H1 (cell line): ENCODE results near the gene PARD3. TPM values are rescaled to one million over a fixed set of nuclear protein-coding genes. Genes with fewer than 3 reads are reported as not detected.

Source experiments
- CTCF ChIA-PET: fragments of 300-600 bp; sonication (Branson Sonifier 250); formaldehyde crosslinking; loops from one replicate; lab custom pipeline; 2021; ENCODE audit not compliant: partially characterized antibody; lab: Charles Lee
- POLR2A ChIA-PET: fragments of 300-600 bp; sonication (Branson Sonifier 250); formaldehyde crosslinking; loops from one replicate; lab custom pipeline; 2021; ENCODE audit warnings: inconsistent platforms; ENCODE audit not compliant: partially characterized antibody; lab: Charles Lee
- DNase-seq, 2 experiments: peaks; one replicate each; pipeline versions ENCODE4 v3.0.0 to v3.0.0-alpha.2; 2010 to 2022; ENCODE audit warnings: low spot score in 2 of 2, low read depth in 1 of 2, mixed read lengths in 1 of 2
- FAIRE-seq: peaks from 2 replicates; lab custom pipeline; 2011; peaks lifted over from hg19 to GRCh38; lab: Jason Lieb, UNC
- H2AFZ ChIP-seq: 2 replicates; pipeline ENCODE4 v1.8.1; 2012; ENCODE audit warnings: low read length, inconsistent platforms
- H2AK5ac ChIP-seq: 2 replicates; pipeline ENCODE4 v1.6.1; 2013; ENCODE audit warnings: low read depth, low read length
- H2BK120ac ChIP-seq: replicated peaks from 2 replicates; pipeline ENCODE3; 2013; ENCODE audit warnings: low read depth, low read length, inconsistent platforms
- H2BK12ac ChIP-seq: 2 replicates; pipeline ENCODE4 v1.6.1; 2013; ENCODE audit warnings: low read depth, low read length
- H2BK15ac ChIP-seq: 2 replicates; pipeline ENCODE4 v1.6.1; 2013; ENCODE audit warnings: low read length
- H2BK20ac ChIP-seq: 2 replicates; pipeline ENCODE4 v1.6.1; 2013; ENCODE audit warnings: low read length
- H2BK5ac ChIP-seq: 2 replicates; pipeline ENCODE4 v1.6.1; 2013; ENCODE audit warnings: low read depth, low read length
- H3K14ac ChIP-seq: 2 replicates; pipeline ENCODE4 v1.6.1; 2013; ENCODE audit warnings: inconsistent platforms; ENCODE audit not compliant: insufficient read length
- H3K18ac ChIP-seq: 2 replicates; pipeline ENCODE4 v1.6.1; 2013; ENCODE audit warnings: low read length; ENCODE audit errors: extremely low read depth
- H3K23ac ChIP-seq: 2 replicates; pipeline ENCODE4 v1.6.1; 2013; ENCODE audit warnings: inconsistent platforms; ENCODE audit not compliant: insufficient read length
- H3K23me2 ChIP-seq: 2 replicates; pipeline ENCODE4 v1.6.1; 2013; ENCODE audit warnings: low read depth, low read length
- H3K27ac ChIP-seq: 2 replicates; pipeline ENCODE4 v1.6.1; 2011; ENCODE audit warnings: low read depth, low read length, inconsistent platforms
- H3K27me3 ChIP-seq, 4 experiments: replicated peaks in 1 of 4; 1 replicate in 1 of 4; 2 replicates in 3 of 4; pipeline versions ENCODE4 v1.6.1 to v1.8.1; 2011 to 2013; ENCODE audit warnings: low read length in 3 of 4, mild to moderate bottlenecking in 3 of 4, inconsistent platforms in 2 of 4, mixed read lengths in 2 of 4, moderate library complexity in 1 of 4; ENCODE audit not compliant: control insufficient read depth in 3 of 4, insufficient read depth in 3 of 4; ENCODE audit errors: extremely low read depth in 1 of 4
- H3K36me3 ChIP-seq, 4 experiments: 2 replicates each; pipeline versions ENCODE4 v1.6.1 to v1.8.1; 2011 to 2013; ENCODE audit warnings: mild to moderate bottlenecking in 4 of 4, low read length in 3 of 4, moderate library complexity in 2 of 4, control low read depth in 1 of 4, inconsistent platforms in 1 of 4; ENCODE audit not compliant: insufficient read depth in 4 of 4, control insufficient read depth in 2 of 4
- H3K4ac ChIP-seq: replicated peaks from 2 replicates; pipeline ENCODE3; 2013; ENCODE audit warnings: low read length, low read depth, mixed read lengths, inconsistent platforms; ENCODE audit not compliant: insufficient read length
- H3K4me1 ChIP-seq, 4 experiments: replicated peaks in 1 of 4; 1 replicate in 1 of 4; 2 replicates in 3 of 4; pipeline versions ENCODE4 v1.6.1 to v1.8.1; 2011 to 2013; ENCODE audit warnings: low read length in 3 of 4, inconsistent platforms in 2 of 4, mixed read lengths in 1 of 4; ENCODE audit not compliant: insufficient read depth in 4 of 4, control insufficient read depth in 3 of 4
- H3K4me2 ChIP-seq, 2 experiments: 2 replicates each; pipeline versions ENCODE4 v1.6.1 to v1.8.1; 2011 to 2013; ENCODE audit warnings: low read depth in 2 of 2, low read length in 2 of 2, control low read depth in 1 of 2, inconsistent platforms in 1 of 2, mild to moderate bottlenecking in 1 of 2; ENCODE audit not compliant: insufficient read depth in 1 of 2
- H3K4me3 ChIP-seq, 4 experiments: fragments of 200-600, 300-600 bp in 1 of 4; sonication (generic), shearing (Covaris generic), sonication (Bioruptor Twin) in 1 of 4; 2 replicates each; pipeline versions ENCODE4 v1.5.1 to v1.8.1; 2011 to 2016; ENCODE audit warnings: low read length in 4 of 4, low read depth in 3 of 4, control low read depth in 2 of 4, inconsistent platforms in 2 of 4, mild to moderate bottlenecking in 2 of 4, mixed read lengths in 1 of 4, moderate library complexity in 1 of 4; ENCODE audit not compliant: insufficient read depth in 2 of 4; ENCODE audit errors: extremely low read depth in 1 of 4
- H3K56ac ChIP-seq: replicated peaks from 2 replicates; pipeline ENCODE3; 2013; ENCODE audit warnings: low read depth, mild to moderate bottlenecking, mixed read lengths, low read length, inconsistent platforms; ENCODE audit not compliant: insufficient read length
- H3K79me1 ChIP-seq: 2 replicates; pipeline ENCODE4 v1.6.1; 2013; ENCODE audit warnings: low read depth, low read length, control low read depth
- H3K79me2 ChIP-seq, 2 experiments: 2 replicates each; pipeline versions ENCODE4 v1.6.1 to v1.8.1; 2012 to 2013; ENCODE audit warnings: low read length in 2 of 2, mild to moderate bottlenecking in 2 of 2, inconsistent platforms in 1 of 2; ENCODE audit not compliant: insufficient read depth in 2 of 2, control insufficient read depth in 1 of 2
- H3K9ac ChIP-seq, 4 experiments: replicated peaks in 1 of 4; 1 replicate in 1 of 4; 2 replicates in 3 of 4; pipeline versions ENCODE4 v1.6.1 to v1.8.1; 2011 to 2013; ENCODE audit warnings: low read depth in 3 of 4, low read length in 3 of 4, control low read depth in 2 of 4, mild to moderate bottlenecking in 2 of 4, moderate library complexity in 2 of 4, inconsistent platforms in 1 of 4; ENCODE audit errors: extremely low read depth in 1 of 4
- H3K9me3 ChIP-seq, 2 experiments: 2 replicates each; pipeline versions ENCODE4 v1.6.1 to v1.8.1; 2012 to 2013; ENCODE audit warnings: mild to moderate bottlenecking in 2 of 2, moderate library complexity in 2 of 2, control low read depth in 1 of 2, inconsistent platforms in 1 of 2, low read depth in 1 of 2, low read length in 1 of 2, mixed read lengths in 1 of 2; ENCODE audit not compliant: insufficient read depth in 2 of 2
- H4K20me1 ChIP-seq, 2 experiments: replicated peaks in 1 of 2; 2 replicates each; pipeline versions ENCODE3 to v1.8.1; 2011 to 2013; ENCODE audit warnings: inconsistent platforms in 2 of 2, low read length in 2 of 2, mild to moderate bottlenecking in 1 of 2; ENCODE audit not compliant: insufficient read depth in 2 of 2, control insufficient read depth in 1 of 2
- H4K5ac ChIP-seq: 2 replicates; pipeline ENCODE4 v1.6.1; 2013; ENCODE audit warnings: low read length, low read depth, mixed read lengths, inconsistent platforms; ENCODE audit not compliant: insufficient read length
- H4K8ac ChIP-seq: 2 replicates; pipeline ENCODE4 v1.8.0; 2013; ENCODE audit warnings: mild to moderate bottlenecking, moderate library complexity, low read length, inconsistent platforms; ENCODE audit not compliant: insufficient read depth; ENCODE audit errors: extremely low read depth
- H4K91ac ChIP-seq: replicated peaks from 2 replicates; pipeline ENCODE3; 2013; ENCODE audit warnings: low read length, mixed read lengths, inconsistent platforms; ENCODE audit not compliant: insufficient read length
- KDM5A ChIP-seq: fragments of 200-600 bp; IDR thresholded peaks from 2 replicates; pipeline ENCODE4 v1.7.1; 2012; ENCODE audit warnings: mild to moderate bottlenecking, low read length, inconsistent platforms, mixed read lengths
- WGBS, 2 experiments: shearing (Covaris generic) in 1 of 2; methylation state at CpG; one replicate each; pipeline versions ENCODE4 v1.1.6 to v1.1.7; 2013 to 2015; ENCODE audit warnings: low lambda C conversion rate in 2 of 2, mixed read lengths in 2 of 2, inconsistent platforms in 1 of 2, low coverage in 1 of 2, missing lambda C conversion rate in 1 of 2; ENCODE audit not compliant: insufficient replicate concordance in 2 of 2, insufficient coverage in 1 of 2, insufficient read length in 1 of 2; ENCODE audit errors: extremely low coverage in 1 of 2, missing lambda C conversion rate in 1 of 2; 5-methylcytosine and 5-hydroxymethylcytosine counted together
- polyA plus RNA-seq, 7 experiments: library from polyadenylated mRNA; depleted of rRNA in 3 of 7; stranded (reverse) in 5 of 7; unstranded in 2 of 7; fragments of >200 nt in 5 of 7; fragments of 200-250 nt in 2 of 7; gene quantifications; 1 replicate in 5 of 7; 2 replicates in 1 of 7; 4 replicates in 1 of 7; pipeline versions ENCODE4 v1.2.1 to v1.2.3, GENCODE V29; 2011 to 2013; ENCODE audit warnings: missing spikeins in 2 of 7, mixed read lengths in 2 of 7
- total RNA-seq: library from RNA; stranded (reverse); fragmentation: NEBNext Ultra II Directional; extraction: Animal tissue kit (Norgen Biotek cat#: 25700); gene quantifications from 2 replicates; pipeline ENCODE4 v1.2.1, GENCODE V29; 2021

PARD3 gene
- total and polyA plus RNA-seq, 2 of the 8 experiments (the other 6 are each of a cell fraction or from before 2014, with no cell fraction given) = 19.7 to 49.1 TPM

GRCh38 chr10:34593930-34594329 is 221.2 kb downstream of the PARD3 start:
- Histone ChIP-seq H2BK120ac (no peak overlapping the region), H3K9me3 (no peaks in the 10 kb centered on the region), H4K8ac (no peak overlapping the region), H3K9ac (no peak overlapping the region), H3K27ac (no peak overlapping the region), H2BK5ac (no peak overlapping the region), H3K4me2 (no peak overlapping the region), H3K4me3 (no peak overlapping the region), H3K4ac (no peak overlapping the region), H3K79me2 (peaks cover 0 to 66% of the 10 kb centered on the region in 2 experiments; a peak in 3 of 4 replicates), H4K20me1 (peaks cover 0 to 4% of the 10 kb centered on the region in 2 experiments), H3K18ac (no peak overlapping the region), H2BK12ac (no peak overlapping the region), H2AFZ (no peak overlapping the region), H3K79me1 (no peaks in the 10 kb centered on the region; the same call in none of the 2 replicates), H2BK15ac (no peak overlapping the region), H4K5ac (no peak overlapping the region), H2AK5ac (no peak overlapping the region), H3K56ac (no peak overlapping the region), H3K36me3 (no peaks in the 10 kb centered on the region), H3K27me3 (no peaks in the 10 kb centered on the region), H4K91ac (no peak overlapping the region), H2BK20ac (no peak overlapping the region), H3K14ac (no peak overlapping the region), H3K4me1 (peaks cover 0 to 3% (median 2%) of the 10 kb centered on the region in 4 experiments; a peak in 2 of 7 replicates), H3K23me2 (no peaks in the 10 kb centered on the region), H3K23ac (no peak overlapping the region)
- FAIRE-seq (no peak), DNase-seq (no peak)
- CTCF ChIA-PET = interaction anchor here (1.1 to 1.7 kb wide), 3 partner anchors 11 to 90 kb away, joined by 4 to 5 read pairs (median 5); no protein-coding TSS in a partner anchor
- 87% methylated on average over 2 of the region's 2 CpGs; no CpG with 5 or more reads in 1 of the 2 experiments for WGBS, 2 experiments
- no peak for TF ChIP-seq KDM5A
- POLR2A ChIA-PET = no interaction called here
